ENCODE results near the gene EDNRB. TPM values are rescaled to one million over a fixed set of nuclear protein-coding genes. Genes with fewer than 3 reads are reported as not detected.
A peak's percentile ranks its signal among the peaks of the same experiment; 100 is the strongest.
"Not testable (repeated sequence)": the region's sequence is repeated elsewhere in the genome, so short reads cannot be mapped to it uniquely, and the experiment has no call there.

Gene EDNRB
- total RNA-seq, 1 experiment from 2014 or later, result 0.12 TPM

GRCh38 chr13:77878190-77878589 is 40.4 kb downstream of the EDNRB start:
- H3K9me3 ChIP-seq (replicated peaks), result 0 out of 2 replicates have a peak, but pooled peaks cover 3% of the 10 kb centered on the region
- no peak overlapping the region for H3K4me3 ChIP-seq
- no peak for DNase-seq
- H3K27me3 ChIP-seq, result no peaks in the 10 kb centered on the region
- H3K36me3 ChIP-seq, result no peaks in the 10 kb centered on the region
- H3K4me1 ChIP-seq, result peaks cover 12% of the 10 kb centered on the region
- H3K27ac ChIP-seq, result no peak overlapping the region

- DNase-seq, result no peak
Observed at GRCh38 chr13:77876176-77876575, 42.5 kb downstream of the EDNRB start.

GRCh38 chr13:77874406-77874805 is 44.2 kb downstream of the EDNRB start:
- no peaks in the 10 kb centered on the region for H3K27me3 ChIP-seq
- no peaks in the 10 kb centered on the region for H3K36me3 ChIP-seq
- H3K4me1 ChIP-seq, result peaks cover 12% of the 10 kb centered on the region
- no peak overlapping the region for H3K4me3 ChIP-seq
- H3K27ac ChIP-seq, result no peak overlapping the region
- H3K9me3 ChIP-seq (replicated peaks), result peaks cover 3% of the 10 kb centered on the region; the same call in 1 of the 2 replicates
- no peak for DNase-seq

More at GRCh38 chr13:77876176-77876575, 42.5 kb downstream of the EDNRB start:
- no peaks in the 10 kb centered on the region for H3K27me3 ChIP-seq
- peaks cover 3% of the 10 kb centered on the region; the same call in 1 of the 2 replicates for H3K9me3 ChIP-seq (replicated peaks)
- no peaks in the 10 kb centered on the region for H3K36me3 ChIP-seq
- no peak overlapping the region for H3K27ac ChIP-seq
- H3K4me3 ChIP-seq, result no peak overlapping the region
- H3K4me1 ChIP-seq, result peaks cover 12% of the 10 kb centered on the region

GRCh38 chr13:77872995-77873394 is 45.6 kb downstream of the EDNRB start:
- Histone ChIP-seq H3K36me3 (no peaks in the 10 kb centered on the region), H3K4me1 (peaks cover 12% of the 10 kb centered on the region), H3K4me3 (no peak overlapping the region), H3K27me3 (no peaks in the 10 kb centered on the region), H3K9me3 (replicated peaks) (peaks cover 7% of the 10 kb centered on the region), H3K27ac (0 out of 2 replicates have a peak overlapping the region, but pooled peaks have one; percentile 8)
- peak; percentile 77 to 79 for DNase-seq

DNA sequence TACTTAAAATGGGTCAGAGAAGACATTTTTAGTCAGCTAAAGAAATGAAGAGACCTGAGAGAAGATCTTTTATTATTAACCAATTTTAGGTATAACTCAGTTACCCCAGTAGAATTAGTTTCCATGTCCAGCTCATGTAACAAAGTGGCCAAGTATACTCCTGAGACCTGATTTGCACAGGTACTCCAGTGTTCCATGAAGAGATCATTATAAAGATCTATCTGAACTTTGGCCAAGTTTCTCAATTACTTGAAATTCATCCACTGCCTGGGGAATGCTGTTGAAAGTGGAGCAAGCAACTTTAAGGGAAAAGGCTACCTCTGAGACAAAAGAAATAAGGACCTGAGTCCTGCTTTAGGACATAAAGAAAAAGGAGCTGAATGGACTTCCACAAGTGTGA is 47.0 kb downstream of the EDNRB start:
- Histone ChIP-seq H3K9me3 (replicated peaks) (peaks cover 7% of the 10 kb centered on the region), H3K4me3 (no peak overlapping the region), H3K27me3 (no peaks in the 10 kb centered on the region), H3K27ac (no peak overlapping the region), H3K4me1 (peaks cover 5% of the 10 kb centered on the region), H3K36me3 (no peaks in the 10 kb centered on the region)
- DNase-seq, result no peak

GRCh38 chr13:77868717-77869116 is 49.9 kb downstream of the EDNRB start:
- DNase-seq, result no peak
- H3K36me3 ChIP-seq, result no peaks in the 10 kb centered on the region
- no peak overlapping the region for H3K4me3 ChIP-seq
- no peaks in the 10 kb centered on the region for H3K27me3 ChIP-seq
- H3K27ac ChIP-seq, result no peak overlapping the region
- peaks cover 4% of the 10 kb centered on the region for H3K9me3 ChIP-seq (replicated peaks)
- H3K4me1 ChIP-seq, result peaks cover 5% of the 10 kb centered on the region

- no peak for DNase-seq
- no peaks in the 10 kb centered on the region for H3K4me1 ChIP-seq
- H3K27me3 ChIP-seq, result no peaks in the 10 kb centered on the region
- no peak overlapping the region for H3K27ac ChIP-seq
- no peaks in the 10 kb centered on the region for H3K36me3 ChIP-seq
- peaks cover 4% of the 10 kb centered on the region for H3K9me3 ChIP-seq (replicated peaks)
- no peak overlapping the region for H3K4me3 ChIP-seq
Observed at GRCh38 chr13:77866971-77867370, 51.7 kb downstream of the EDNRB start.

GRCh38 chr13:77865622-77866021 is 53.0 kb downstream of the EDNRB start:
- Histone ChIP-seq H3K9me3 (replicated peaks) (peaks cover 4% of the 10 kb centered on the region; the same call in 1 of the 2 replicates), H3K4me3 (no peak overlapping the region), H3K27ac (no peak overlapping the region), H3K4me1 (peaks cover 9% of the 10 kb centered on the region), H3K36me3 (no peaks in the 10 kb centered on the region), H3K27me3 (no peaks in the 10 kb centered on the region)
- DNase-seq, result no peak

DNA sequence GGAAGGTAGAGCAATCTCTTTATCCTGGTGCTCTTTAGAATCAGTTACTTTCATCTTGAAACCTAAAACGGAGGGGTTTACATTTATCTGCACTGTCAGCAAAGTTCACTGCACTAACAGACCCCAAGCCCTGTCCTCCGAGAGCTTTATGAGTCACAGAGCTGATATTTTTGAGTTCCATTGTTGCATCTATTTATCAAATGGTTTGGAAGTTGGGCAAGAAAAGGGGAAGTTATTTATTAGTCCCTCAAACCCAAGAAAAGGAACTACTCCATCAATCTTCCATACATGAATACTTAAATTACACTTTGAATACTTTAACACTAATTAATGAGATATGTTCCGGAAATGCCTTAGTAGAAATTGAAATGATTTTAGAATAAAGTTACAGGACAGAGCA is 55.5 kb downstream of the EDNRB start:
- Histone ChIP-seq H3K36me3 (no peaks in the 10 kb centered on the region), H3K27ac (no peak overlapping the region), H3K4me3 (no peak overlapping the region), H3K9me3 (replicated peaks) (peaks cover under 1% of the 10 kb centered on the region; the same call in 1 of the 2 replicates), H3K4me1 (peaks cover 23% of the 10 kb centered on the region), H3K27me3 (no peaks in the 10 kb centered on the region)
- no peak for DNase-seq

GRCh38 chr13:77861741-77862140 is 56.9 kb downstream of the EDNRB start:
- H3K27me3 ChIP-seq, result no peaks in the 10 kb centered on the region
- H3K36me3 ChIP-seq, result no peaks in the 10 kb centered on the region
- H3K9me3 ChIP-seq (replicated peaks), result no peaks in the 10 kb centered on the region
- no peak overlapping the region for H3K4me3 ChIP-seq
- DNase-seq, result no peak
- H3K27ac ChIP-seq, result no peak overlapping the region; the same call in 1 of the 2 replicates
- peaks cover 33% of the 10 kb centered on the region for H3K4me1 ChIP-seq

GRCh38 chr13:77860507-77860981 is 58.1 kb downstream of the EDNRB start:
- Histone ChIP-seq H3K4me3 (no peak overlapping the region), H3K27ac (peak overlapping the region; percentile 72), H3K9me3 (replicated peaks) (no peaks in the 10 kb centered on the region), H3K36me3 (no peaks in the 10 kb centered on the region), H3K27me3 (no peaks in the 10 kb centered on the region), H3K4me1 (peaks cover 33% of the 10 kb centered on the region)
- peak; percentile 33 to 73 for DNase-seq

- H3K27ac ChIP-seq, result peak overlapping the region; percentile 72; the same call in 1 of the 2 replicates
- no peaks in the 10 kb centered on the region for H3K36me3 ChIP-seq
- DNase-seq, result no peak
- no peaks in the 10 kb centered on the region for H3K9me3 ChIP-seq (replicated peaks)
- H3K4me3 ChIP-seq, result no peak overlapping the region
- peaks cover 33% of the 10 kb centered on the region for H3K4me1 ChIP-seq
- H3K27me3 ChIP-seq, result no peaks in the 10 kb centered on the region
Observed at GRCh38 chr13:77859450-77859849, 59.2 kb downstream of the EDNRB start.

DNA sequence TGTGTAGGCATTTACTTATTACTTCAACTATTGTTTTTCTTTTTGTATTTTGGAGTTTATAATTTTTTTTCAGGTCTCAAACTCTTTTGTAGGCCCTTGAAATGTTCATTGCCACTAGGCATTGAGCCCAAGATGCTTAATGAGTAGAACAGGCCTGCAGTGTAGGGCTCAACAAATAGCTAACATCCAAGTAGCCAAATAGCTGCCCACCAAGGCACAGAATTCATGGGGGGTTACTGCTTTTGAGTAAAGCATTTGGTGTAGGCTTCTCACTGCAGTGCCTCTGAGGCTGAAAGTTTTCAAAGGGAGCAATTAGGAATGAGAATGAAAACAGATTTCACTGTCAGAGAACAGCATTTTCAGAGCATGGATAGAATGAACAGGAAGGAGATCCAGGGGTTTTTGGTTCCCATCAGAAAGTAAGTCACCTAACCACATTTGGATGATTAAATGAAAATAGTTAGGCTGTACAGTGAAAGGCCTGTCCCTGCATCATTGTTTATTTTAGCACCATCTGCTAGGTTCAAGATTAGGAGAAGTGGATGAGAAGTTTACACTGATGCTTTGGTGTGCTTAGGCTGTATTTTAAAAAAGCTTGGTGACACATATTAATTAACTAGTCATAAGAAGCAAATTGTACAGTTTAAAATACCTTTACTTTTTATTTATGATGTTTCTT is 61.0 kb downstream of the EDNRB start:
- H3K36me3 ChIP-seq, result no peaks in the 10 kb centered on the region
- H3K9me3 ChIP-seq (replicated peaks), result no peaks in the 10 kb centered on the region
- peaks cover 33% of the 10 kb centered on the region for H3K4me1 ChIP-seq
- peak in 1 of 2 experiments; percentile 52 for DNase-seq
- H3K27ac ChIP-seq, result 0 out of 2 replicates have a peak overlapping the region, but pooled peaks have one; percentile 14
- no peak overlapping the region for H3K4me3 ChIP-seq
- no peaks in the 10 kb centered on the region for H3K27me3 ChIP-seq

- Histone ChIP-seq H3K4me1 (peaks cover 12% of the 10 kb centered on the region), H3K9me3 (replicated peaks) (no peaks in the 10 kb centered on the region), H3K27ac (no peak overlapping the region), H3K36me3 (no peaks in the 10 kb centered on the region), H3K27me3 (no peaks in the 10 kb centered on the region), H3K4me3 (no peak overlapping the region)
- peak in 1 of 2 experiments; percentile 59 for DNase-seq
Observed at GRCh38 chr13:77853703-77854102, 64.9 kb downstream of the EDNRB start.

DNA sequence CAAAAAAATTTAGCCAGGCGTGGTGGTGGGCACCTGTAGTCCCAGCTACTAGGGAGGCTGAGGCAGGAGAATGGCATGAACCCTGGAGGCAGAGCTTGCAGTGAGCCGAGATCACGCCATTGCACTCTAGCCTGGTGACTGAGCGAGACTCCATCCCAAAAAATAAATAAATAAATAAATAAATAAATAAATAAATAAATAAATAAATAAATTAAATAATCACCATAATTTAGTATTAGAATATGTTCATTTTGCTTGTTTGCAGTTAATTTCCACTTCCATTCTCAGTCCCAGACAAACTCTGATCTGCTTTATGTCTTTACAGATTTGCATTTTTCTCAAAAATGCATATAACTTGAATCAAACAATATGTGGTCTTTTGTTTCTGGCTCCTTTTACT is 70.6 kb downstream of the EDNRB start:
- H3K36me3 ChIP-seq; H3K4me1 ChIP-seq; DNase-seq; H3K4me3 ChIP-seq; H3K27ac ChIP-seq; H3K27me3 ChIP-seq; H3K9me3 ChIP-seq (replicated peaks): not testable (repeated sequence)

- no peak for DNase-seq
- Histone ChIP-seq H3K4me1 (no peaks in the 10 kb centered on the region), H3K36me3 (no peaks in the 10 kb centered on the region), H3K27me3 (no peaks in the 10 kb centered on the region), H3K9me3 (replicated peaks) (no peaks in the 10 kb centered on the region), H3K4me3 (no peak overlapping the region), H3K27ac (no peak overlapping the region)
Observed at GRCh38 chr13:77846173-77846572, 72.5 kb downstream of the EDNRB start.
